Measurements from ENCODE around the gene CREB3L2. TPM values are rescaled to one million over a fixed set of nuclear protein-coding genes. Genes with fewer than 3 reads are reported as not detected.
"Not testable (repeated sequence)": the region's sequence is repeated elsewhere in the genome, so short reads cannot be mapped to it uniquely, and the experiment has no call there.

The CREB3L2 gene
- polyA plus RNA-seq, 3 donors: 49.4 to 55.1 (median 49.7) TPM

GRCh38 chr7:137992550-137993394 lies 9.1 kb downstream of the CREB3L2 start:
- DNase-seq: no peak

- no peak for DNase-seq
These were observed 9.8 kb downstream of the CREB3L2 start for GRCh38 chr7:137992104-137992549.

GRCh38 chr7:137990251-137990941 lies 11.5 kb downstream of the CREB3L2 start:
- DNase-seq: no peak

GRCh38 chr7:137989590-137989989 lies 12.3 kb downstream of the CREB3L2 start:
- DNase-seq: no peak

- DNase-seq: no peak
These were observed 12.8 kb downstream of the CREB3L2 start for GRCh38 chr7:137989094-137989493.

- no peak for DNase-seq
These were observed 13.9 kb downstream of the CREB3L2 start for GRCh38 chr7:137987968-137988367.

GRCh38 chr7:137987563-137987962 lies 14.3 kb downstream of the CREB3L2 start:
- no peak for DNase-seq

GRCh38 chr7:137987018-137987349 lies 14.9 kb downstream of the CREB3L2 start:
- no peak for DNase-seq

- no peak for DNase-seq
These were observed 15.5 kb downstream of the CREB3L2 start for GRCh38 chr7:137986252-137987017.

- DNase-seq: no peak
These were observed 16.0 kb downstream of the CREB3L2 start for GRCh38 chr7:137985897-137986251.

GRCh38 chr7:137985253-137985896 lies 16.5 kb downstream of the CREB3L2 start:
- DNase-seq: no peak

GRCh38 chr7:137984181-137985041 lies 17.5 kb downstream of the CREB3L2 start:
- no peak for DNase-seq

GRCh38 chr7:137983323-137984008 lies 18.4 kb downstream of the CREB3L2 start:
- no peak for DNase-seq

GRCh38 chr7:137982394-137982793 lies 19.5 kb downstream of the CREB3L2 start:
- not testable (repeated sequence) for DNase-seq

GRCh38 chr7:137981668-137982067 lies 20.2 kb downstream of the CREB3L2 start:
- DNase-seq: no peak

GRCh38 chr7:137981175-137981574 lies 20.7 kb downstream of the CREB3L2 start:
- DNase-seq: no peak

- no peak for DNase-seq
These were observed 21.6 kb downstream of the CREB3L2 start for GRCh38 chr7:137980308-137980707.

- no peak for DNase-seq
These were observed 23.2 kb downstream of the CREB3L2 start for GRCh38 chr7:137978464-137979237.

GRCh38 chr7:137977173-137977572 lies 24.7 kb downstream of the CREB3L2 start:
- no peak for DNase-seq

GRCh38 chr7:137976696-137977095 lies 25.2 kb downstream of the CREB3L2 start:
- DNase-seq: no peak

Data from renal pelvis (tissue), 4 donors.